Measurements from ENCODE around the gene RNF215.
A peak's percentile ranks its signal among the peaks of the same experiment; 100 is the strongest.

The RNF215 gene

DNA sequence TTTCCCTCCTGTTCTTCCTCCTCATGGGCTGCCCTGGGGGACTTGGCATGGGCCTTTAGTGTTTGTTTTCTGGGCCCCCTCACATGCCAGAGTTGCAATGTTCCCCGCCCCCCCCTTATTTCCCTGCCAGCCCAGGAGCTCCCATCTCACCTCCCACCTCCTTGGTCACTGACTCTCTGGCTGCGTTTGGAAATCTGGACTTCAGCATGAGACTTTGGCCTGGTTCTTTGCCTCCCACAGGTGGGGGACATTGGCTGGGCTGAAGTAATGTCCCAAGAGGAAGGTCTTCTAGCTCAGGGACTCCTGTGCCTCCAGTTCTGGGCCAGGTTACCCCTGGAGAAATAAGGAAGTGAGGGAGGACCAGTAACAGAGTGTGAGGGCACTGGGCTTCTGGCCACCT lies 45.3 kb upstream of the RNF215 start:
- no peak for DNase-seq (ENCODE audit: low read depth)
- H3K4me3 ChIP-seq (ENCODE audit: control insufficient read depth, low read depth, low read length) = no peak overlapping the region
- TF ChIP-seq, protein P1, sequence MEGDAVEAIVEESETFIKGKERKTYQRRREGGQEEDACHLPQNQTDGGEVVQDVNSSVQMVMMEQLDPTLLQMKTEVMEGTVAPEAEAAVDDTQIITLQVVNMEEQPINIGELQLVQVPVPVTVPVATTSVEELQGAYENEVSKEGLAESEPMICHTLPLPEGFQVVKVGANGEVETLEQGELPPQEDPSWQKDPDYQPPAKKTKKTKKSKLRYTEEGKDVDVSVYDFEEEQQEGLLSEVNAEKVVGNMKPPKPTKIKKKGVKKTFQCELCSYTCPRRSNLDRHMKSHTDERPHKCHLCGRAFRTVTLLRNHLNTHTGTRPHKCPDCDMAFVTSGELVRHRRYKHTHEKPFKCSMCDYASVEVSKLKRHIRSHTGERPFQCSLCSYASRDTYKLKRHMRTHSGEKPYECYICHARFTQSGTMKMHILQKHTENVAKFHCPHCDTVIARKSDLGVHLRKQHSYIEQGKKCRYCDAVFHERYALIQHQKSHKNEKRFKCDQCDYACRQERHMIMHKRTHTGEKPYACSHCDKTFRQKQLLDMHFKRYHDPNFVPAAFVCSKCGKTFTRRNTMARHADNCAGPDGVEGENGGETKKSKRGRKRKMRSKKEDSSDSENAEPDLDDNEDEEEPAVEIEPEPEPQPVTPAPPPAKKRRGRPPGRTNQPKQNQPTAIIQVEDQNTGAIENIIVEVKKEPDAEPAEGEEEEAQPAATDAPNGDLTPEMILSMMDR (conservative IDR thresholded peaks at IDR 0.05; ENCODE audit: control insufficient read depth, insufficient read depth, low read depth, low read length) = no peak

DNA sequence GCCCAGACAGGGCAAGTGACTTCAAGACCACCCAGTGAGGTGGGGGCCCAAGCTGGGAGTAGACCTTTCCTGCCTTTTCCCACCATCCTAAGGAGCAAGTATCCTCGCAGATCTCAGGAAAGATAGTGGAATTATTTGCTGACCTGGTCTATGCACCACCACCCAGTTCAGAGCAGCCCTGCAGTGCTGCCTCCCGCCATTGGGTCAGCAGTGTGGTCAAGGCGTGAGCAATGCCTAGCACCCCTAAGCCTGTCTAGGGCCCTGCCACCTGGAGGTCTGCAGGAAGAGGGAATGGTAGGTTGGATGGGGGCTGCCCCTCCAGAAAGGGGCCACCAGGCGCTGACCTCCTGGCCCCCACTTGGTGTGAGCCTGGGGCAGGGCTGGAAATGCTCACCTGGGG lies 44.9 kb upstream of the RNF215 start:
- no peak for DNase-seq (ENCODE audit: low read depth)
- TF ChIP-seq, protein P1 (conservative IDR thresholded peaks at IDR 0.05; ENCODE audit: control insufficient read depth, insufficient read depth, low read depth, low read length) = no peak
- H3K4me3 ChIP-seq (ENCODE audit: control insufficient read depth, low read depth, low read length) = no peak overlapping the region

DNA sequence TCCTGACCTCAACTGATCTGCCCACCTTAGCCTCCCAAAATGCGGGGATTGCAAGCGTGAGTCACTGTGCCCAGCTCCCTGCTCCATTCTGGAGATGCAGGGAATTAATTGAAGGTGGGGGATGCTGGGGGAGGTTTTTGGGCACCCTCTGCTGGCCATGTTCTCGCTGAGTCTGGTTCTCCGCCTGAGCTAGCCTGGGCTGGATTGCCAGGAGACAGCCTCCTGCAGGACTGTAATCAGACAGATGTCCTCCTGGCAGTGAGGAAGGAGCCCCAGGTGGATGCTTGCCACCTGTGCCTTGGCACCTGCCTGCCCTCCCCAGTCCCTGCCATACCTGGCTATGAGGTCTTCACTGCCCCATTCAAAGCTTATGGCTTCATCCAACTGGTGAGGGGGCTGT lies 43.7 kb upstream of the RNF215 start:
- TF ChIP-seq, protein P1 (conservative IDR thresholded peaks at IDR 0.05; ENCODE audit: control insufficient read depth, insufficient read depth, low read depth, low read length) = no peak
- no peak for DNase-seq (ENCODE audit: low read depth)
- no peak overlapping the region for H3K4me3 ChIP-seq (ENCODE audit: control insufficient read depth, low read depth, low read length)

DNA sequence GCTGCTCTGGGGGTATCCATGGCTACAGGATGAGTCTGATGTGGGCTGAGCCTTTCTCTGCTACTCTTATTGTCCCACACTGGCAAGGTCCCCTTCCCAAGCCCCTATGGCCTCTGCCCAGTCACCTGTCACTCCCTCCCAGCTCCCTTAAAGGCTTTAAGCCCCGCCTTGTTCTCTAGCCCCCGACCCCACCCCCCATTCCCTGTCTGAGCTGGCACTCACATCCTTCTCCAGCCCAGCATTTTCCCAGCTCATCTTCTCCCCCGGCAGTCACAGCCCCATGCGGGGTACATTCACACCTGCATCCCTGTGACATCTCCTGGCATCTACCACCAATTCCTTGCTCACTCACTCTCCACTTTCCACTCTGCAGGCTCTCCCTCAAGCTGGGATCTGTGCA lies 42.7 kb upstream of the RNF215 start:
- TF ChIP-seq, protein P1 (conservative IDR thresholded peaks at IDR 0.05; ENCODE audit: control insufficient read depth, insufficient read depth, low read depth, low read length) = no peak
- no peak overlapping the region for H3K4me3 ChIP-seq (ENCODE audit: control insufficient read depth, low read depth, low read length)
- DNase-seq (ENCODE audit: low read depth) = no peak

DNA sequence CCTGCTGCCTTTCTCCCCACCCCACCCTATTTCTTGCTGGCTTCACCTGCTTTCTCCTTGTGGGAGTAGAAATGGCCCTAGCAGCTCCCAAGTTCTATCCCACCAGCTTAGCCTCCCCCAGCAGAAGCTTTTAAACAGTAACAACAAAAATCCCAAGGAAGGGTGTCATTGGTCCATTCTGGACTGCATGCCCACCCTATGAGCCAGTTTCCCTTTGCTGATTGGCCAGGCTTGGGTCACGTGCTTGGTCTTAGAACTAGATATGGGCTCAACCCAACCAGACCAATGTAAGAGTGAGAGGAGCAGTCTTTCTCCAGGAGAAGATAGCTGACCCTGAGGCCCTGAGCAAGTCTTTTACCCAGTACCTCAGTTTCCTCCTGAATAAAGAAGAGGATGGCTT lies 40.7 kb upstream of the RNF215 start:
- no peak for DNase-seq (ENCODE audit: low read depth)
- no peak overlapping the region for H3K4me3 ChIP-seq (ENCODE audit: control insufficient read depth, low read depth, low read length)
- TF ChIP-seq, protein P1 (conservative IDR thresholded peaks at IDR 0.05; ENCODE audit: control insufficient read depth, insufficient read depth, low read depth, low read length) = no peak

DNA sequence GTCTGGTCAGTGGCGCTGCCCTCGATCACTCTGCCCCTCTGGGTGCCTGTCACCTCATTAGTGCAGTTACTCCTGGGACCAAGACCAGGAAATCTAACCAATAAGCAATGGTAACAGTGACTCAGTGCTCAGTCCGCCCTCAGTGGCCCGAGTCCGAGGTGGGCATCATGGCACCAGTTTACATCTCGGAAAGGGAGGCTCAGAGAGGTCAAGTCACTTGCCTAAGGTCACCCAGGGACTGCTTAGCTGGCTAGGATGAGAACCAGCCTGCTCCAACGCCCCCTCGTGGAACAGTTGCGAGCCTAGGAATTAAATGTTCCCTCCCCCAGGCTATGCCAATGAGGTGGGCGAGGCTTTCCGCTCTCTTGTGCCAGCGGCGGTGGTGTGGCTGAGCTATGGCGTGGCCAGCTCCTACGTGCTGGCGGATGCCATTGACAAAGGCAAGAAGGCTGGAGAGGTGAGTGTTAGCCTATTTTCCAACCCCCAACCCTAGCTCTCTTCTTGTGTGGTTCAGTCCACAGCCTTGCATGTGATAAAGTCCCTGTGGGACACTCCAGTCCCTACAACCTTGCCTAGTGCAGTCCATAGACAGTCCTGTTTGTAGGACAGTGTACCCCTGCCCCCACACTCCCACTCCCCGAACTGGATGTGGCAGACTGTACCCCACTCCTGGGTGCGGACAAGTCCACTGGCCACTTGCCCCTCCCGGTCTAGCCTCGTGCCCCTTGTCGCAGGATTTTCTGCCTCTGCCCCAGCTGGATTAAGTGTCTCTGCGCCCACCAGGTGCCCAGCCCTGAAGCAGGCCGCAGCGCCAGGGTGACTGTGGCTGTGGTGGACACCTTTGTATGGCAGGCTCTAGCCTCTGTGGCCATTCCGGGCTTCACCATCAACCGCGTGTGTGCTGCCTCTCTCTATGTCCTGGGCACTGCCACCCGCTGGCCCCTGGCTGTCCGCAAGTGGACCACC lies 39.5 kb upstream of the RNF215 start:
- peak; percentile 78 for DNase-seq (ENCODE audit: low read depth)
- TF ChIP-seq, protein P1 (conservative IDR thresholded peaks at IDR 0.05; ENCODE audit: control insufficient read depth, insufficient read depth, low read depth, low read length) = peak; percentile 75
- H3K4me3 ChIP-seq (ENCODE audit: control insufficient read depth, low read depth, low read length) = peak overlapping the region; percentile 62

All from fibroblast of mammary gland (primary cell).